ENCODE results near the gene DUSP10.

DNA sequence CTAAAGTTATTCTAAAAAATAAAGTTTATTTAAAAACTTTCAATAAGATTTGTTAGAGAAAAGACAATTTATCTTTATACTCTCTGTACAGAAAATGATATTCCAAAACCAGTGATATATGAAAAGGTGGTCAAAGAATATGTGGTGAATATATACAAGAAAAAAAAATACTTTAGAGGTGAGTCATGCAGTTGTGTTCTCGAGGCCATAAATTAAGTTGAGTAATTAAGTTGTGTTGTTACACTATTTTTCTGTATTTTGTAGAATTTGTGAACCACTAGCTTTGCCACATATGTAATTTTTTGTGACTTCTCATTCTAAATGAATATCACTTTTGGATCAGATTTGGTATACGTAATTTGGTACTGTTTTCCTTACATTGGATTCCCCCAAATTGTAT, 23.6 kb upstream of the DUSP10 start:
- TF ChIP-seq, protein P1, sequence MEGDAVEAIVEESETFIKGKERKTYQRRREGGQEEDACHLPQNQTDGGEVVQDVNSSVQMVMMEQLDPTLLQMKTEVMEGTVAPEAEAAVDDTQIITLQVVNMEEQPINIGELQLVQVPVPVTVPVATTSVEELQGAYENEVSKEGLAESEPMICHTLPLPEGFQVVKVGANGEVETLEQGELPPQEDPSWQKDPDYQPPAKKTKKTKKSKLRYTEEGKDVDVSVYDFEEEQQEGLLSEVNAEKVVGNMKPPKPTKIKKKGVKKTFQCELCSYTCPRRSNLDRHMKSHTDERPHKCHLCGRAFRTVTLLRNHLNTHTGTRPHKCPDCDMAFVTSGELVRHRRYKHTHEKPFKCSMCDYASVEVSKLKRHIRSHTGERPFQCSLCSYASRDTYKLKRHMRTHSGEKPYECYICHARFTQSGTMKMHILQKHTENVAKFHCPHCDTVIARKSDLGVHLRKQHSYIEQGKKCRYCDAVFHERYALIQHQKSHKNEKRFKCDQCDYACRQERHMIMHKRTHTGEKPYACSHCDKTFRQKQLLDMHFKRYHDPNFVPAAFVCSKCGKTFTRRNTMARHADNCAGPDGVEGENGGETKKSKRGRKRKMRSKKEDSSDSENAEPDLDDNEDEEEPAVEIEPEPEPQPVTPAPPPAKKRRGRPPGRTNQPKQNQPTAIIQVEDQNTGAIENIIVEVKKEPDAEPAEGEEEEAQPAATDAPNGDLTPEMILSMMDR (IDR thresholded peaks at IDR 0.05; ENCODE audit: low read length) = no peak
- no peak for TF ChIP-seq EZH2 (IDR thresholded peaks at IDR 0.05; ENCODE audit: borderline replicate concordance, low read length)

Measured in OCI-LY1 (cell line).